SK-N-SH treated with all-trans-retinoic acid at 6 μM for 48 hours (cell line): ENCODE data around the gene CAPN11.

Experiments used
- ARNTL ChIP-seq: fragments of 450-650 bp; formaldehyde crosslinking; IDR thresholded peaks from 2 replicates; pipeline ENCODE4 v1.5.0; 2020; ENCODE audit warnings: low read depth, mild to moderate bottlenecking, moderate library complexity, borderline replicate concordance
- CSRNP3 ChIP-seq: fragments of 250-450 bp; sonication (Bioruptor Pico); IDR thresholded peaks from 2 replicates; pipeline ENCODE4 v1.5.1; 2021; ENCODE audit warnings: mild to moderate bottlenecking, moderate library complexity
- ISL1 ChIP-seq: fragments of 250-450 bp; sonication (Bioruptor Pico); IDR thresholded peaks from 2 replicates; pipeline ENCODE4 v2.1.2; 2022; ENCODE audit warnings: mild to moderate bottlenecking, moderate library complexity
- PATZ1 ChIP-seq: fragments of 250-450 bp; sonication (Bioruptor Pico); IDR thresholded peaks from 2 replicates; pipeline ENCODE4 v1.8.0; 2020; ENCODE audit warnings: mild to moderate bottlenecking, moderate library complexity, borderline replicate concordance
- ZFP3 ChIP-seq: fragments of 250-450 bp; sonication (Bioruptor Pico); IDR thresholded peaks from 2 replicates; pipeline ENCODE4 v1.5.0; 2020; ENCODE audit warnings: mild to moderate bottlenecking, moderate library complexity
- ZNF565 ChIP-seq: fragments of 450-650 bp; formaldehyde crosslinking; conservative IDR thresholded peaks from 2 replicates; pipeline ENCODE4 v1.5.0; 2020; ENCODE audit warnings: low read depth, mild to moderate bottlenecking, moderate library complexity

DNA sequence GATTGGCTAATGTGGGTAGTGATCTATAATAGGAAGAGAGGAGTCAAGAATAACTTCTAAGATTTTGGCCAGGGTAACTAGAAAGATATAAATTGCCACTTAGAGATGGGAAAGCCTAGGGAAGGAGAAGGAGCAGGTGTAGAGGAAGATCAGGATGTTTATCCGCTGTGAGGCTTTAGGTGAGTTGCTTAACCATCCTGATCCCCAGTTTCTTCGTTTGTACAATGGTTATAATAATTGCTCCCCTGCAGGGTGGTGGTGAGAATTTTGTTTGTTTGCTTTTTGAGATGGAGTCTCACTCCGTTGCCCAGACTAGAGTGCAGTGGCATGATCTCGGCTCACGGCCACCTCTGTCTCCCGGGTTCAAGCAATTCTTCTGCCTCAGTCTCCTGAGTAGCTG lies 55.7 kb downstream of the CAPN11 start:
- TF ChIP-seq PATZ1 (CRISPR knock-in tag) (no peak), ARNTL (no peak), CSRNP3 (CRISPR knock-in tag) (no peak), ISL1 (CRISPR knock-in tag) (no peak), ZNF565 (no peak), ZFP3 (no peak)
